22Rv1 (cell line): ENCODE results near the gene CDIPT.

Source experiments
- H3K27ac ChIP-seq: fragments of 450-650 bp; 2 replicates; pipeline ENCODE4 v1.5.1; 2017
- ZFX ChIP-seq: fragments of 450-650 bp; IDR thresholded peaks from 2 replicates; pipeline ENCODE4 v1.6.1; 2017; ENCODE audit warnings: antibody characterized with exemption, borderline replicate concordance
- TF ChIP-seq, protein P1 (sequence below): fragments of 450-650 bp; IDR thresholded peaks from 2 replicates; pipeline ENCODE4 v1.5.1; 2017; ENCODE audit warnings: mild to moderate bottlenecking

CDIPT gene

GRCh38 chr16:29820271-29820701 lies 42.7 kb downstream of the CDIPT start, which contains the start of gene MVP:
MVP (plus strand) TSS chr16:29820462; CDS start chr16:29830550, 10,088 bp downstream.
- TF ChIP-seq, protein P1, sequence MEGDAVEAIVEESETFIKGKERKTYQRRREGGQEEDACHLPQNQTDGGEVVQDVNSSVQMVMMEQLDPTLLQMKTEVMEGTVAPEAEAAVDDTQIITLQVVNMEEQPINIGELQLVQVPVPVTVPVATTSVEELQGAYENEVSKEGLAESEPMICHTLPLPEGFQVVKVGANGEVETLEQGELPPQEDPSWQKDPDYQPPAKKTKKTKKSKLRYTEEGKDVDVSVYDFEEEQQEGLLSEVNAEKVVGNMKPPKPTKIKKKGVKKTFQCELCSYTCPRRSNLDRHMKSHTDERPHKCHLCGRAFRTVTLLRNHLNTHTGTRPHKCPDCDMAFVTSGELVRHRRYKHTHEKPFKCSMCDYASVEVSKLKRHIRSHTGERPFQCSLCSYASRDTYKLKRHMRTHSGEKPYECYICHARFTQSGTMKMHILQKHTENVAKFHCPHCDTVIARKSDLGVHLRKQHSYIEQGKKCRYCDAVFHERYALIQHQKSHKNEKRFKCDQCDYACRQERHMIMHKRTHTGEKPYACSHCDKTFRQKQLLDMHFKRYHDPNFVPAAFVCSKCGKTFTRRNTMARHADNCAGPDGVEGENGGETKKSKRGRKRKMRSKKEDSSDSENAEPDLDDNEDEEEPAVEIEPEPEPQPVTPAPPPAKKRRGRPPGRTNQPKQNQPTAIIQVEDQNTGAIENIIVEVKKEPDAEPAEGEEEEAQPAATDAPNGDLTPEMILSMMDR, result no peak
- TF ChIP-seq ZFX, result no peak

GRCh38 chr16:29819506-29819905 lies 43.5 kb downstream of the CDIPT start:
- no peak for TF ChIP-seq ZFX
- TF ChIP-seq, protein P1, result peak; percentile 54
- H3K27ac ChIP-seq, result peak overlapping the region; percentile 100

More at GRCh38 chr16:29820271-29820701, 42.7 kb downstream of the CDIPT start, which contains the start of gene MVP:
- peak within 1 kb of the TSS; percentile 100 for H3K27ac ChIP-seq

GRCh38 chr16:29818082-29818481 lies 44.9 kb downstream of the CDIPT start:
- no peak for TF ChIP-seq ZFX
- TF ChIP-seq, protein P1, result no peak
- H3K27ac ChIP-seq, result peak overlapping the region; percentile 100

GRCh38 chr16:29816694-29817441 lies 46.2 kb downstream of the CDIPT start:
- peak overlapping the region; percentile 100 for H3K27ac ChIP-seq
- TF ChIP-seq, protein P1, result no peak
- TF ChIP-seq ZFX, result no peak

GRCh38 chr16:29815793-29816693 lies 47.0 kb downstream of the CDIPT start, which contains the start of gene PAGR1:
PAGR1 (plus strand) TSS chr16:29816152; CDS start chr16:29816526, 374 bp downstream.
- peak within 1 kb of the TSS; percentile 100 for H3K27ac ChIP-seq
- TF ChIP-seq ZFX, result no peak
- TF ChIP-seq, protein P1, result peak; percentile 95

DNA sequence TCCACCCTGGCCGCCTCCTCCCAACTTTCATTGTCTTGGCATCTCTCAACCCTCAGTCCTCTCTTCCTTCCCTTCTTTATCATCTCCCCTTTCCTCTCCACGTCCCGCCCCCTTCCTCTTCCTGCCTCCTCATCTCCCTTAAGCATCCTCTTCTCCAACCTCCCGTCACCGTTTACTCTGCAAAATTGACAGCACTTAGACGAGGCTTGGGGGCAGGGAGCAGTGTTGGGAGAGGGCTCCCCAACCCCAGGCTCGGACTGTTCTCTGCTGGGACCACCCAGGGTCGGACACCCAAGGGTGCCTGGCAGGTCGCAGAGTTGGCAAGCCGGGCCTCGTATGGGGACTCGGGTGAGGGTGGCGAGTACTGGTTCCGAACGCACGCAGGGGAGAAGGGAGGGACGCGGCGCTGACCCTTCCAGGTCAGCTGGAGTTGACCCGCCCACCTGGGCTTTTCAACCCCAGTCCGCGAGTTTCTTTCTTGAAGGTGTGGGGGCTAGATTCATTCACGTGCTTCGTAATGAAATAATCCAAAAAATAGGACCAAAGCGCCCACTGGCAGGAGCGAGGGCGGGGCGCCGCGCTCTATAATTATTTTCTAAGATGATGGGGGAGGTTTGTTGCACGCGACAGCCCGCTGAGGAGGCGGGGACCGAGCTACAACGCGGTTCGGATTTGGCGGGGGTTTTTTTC lies 47.8 kb downstream of the CDIPT start:
- TF ChIP-seq, protein P1, result no peak
- peak overlapping the region; percentile 100 for H3K27ac ChIP-seq
